Upper lobe of right lung (tissue), 1 donor: Measurements from ENCODE around the gene ANKRD11. TPM values are rescaled to one million over a fixed set of nuclear protein-coding genes. Genes with fewer than 3 reads are reported as not detected.
A peak's percentile ranks its signal among the peaks of the same experiment; 100 is the strongest.

ENCODE experiments used
- ATAC-seq: fragments of 200-7000 bp; cut with Tn5 transposase; one replicate; pipeline ENCODE4 v1.9.1; 2020; ENCODE audit warnings: mild to moderate bottlenecking, moderate library complexity
- DNase-seq: peaks from one replicate; pipeline ENCODE4 v3.0.0-alpha.2; 2020
- H3K27ac ChIP-seq: fragments of 200-600 bp; one replicate; pipeline ENCODE4 v1.8.0; 2022
- H3K27me3 ChIP-seq: fragments of 200-600 bp; one replicate; pipeline ENCODE4 v1.8.0; 2022; ENCODE audit warnings: mild to moderate bottlenecking
- H3K36me3 ChIP-seq: fragments of 200-600 bp; one replicate; pipeline ENCODE4 v1.8.0; 2022
- H3K4me1 ChIP-seq: fragments of 200-600 bp; one replicate; pipeline ENCODE4 v1.8.0; 2022
- H3K4me3 ChIP-seq: fragments of 200-600 bp; one replicate; pipeline ENCODE4 v1.8.0; 2022; ENCODE audit warnings: mild to moderate bottlenecking
- H3K9me3 ChIP-seq: fragments of 200-600 bp; one replicate; pipeline ENCODE4 v1.8.0; 2022
- CTCF ChIP-seq: fragments of 200-600 bp; IDR thresholded peaks from one replicate; pipeline ENCODE4 v1.8.0; 2022; ENCODE audit warnings: antibody characterized with exemption
- intact Hi-C: fragments of 100-400 bp; cut with DNase I; formaldehyde crosslinking; loops from one replicate; pipeline ENCODE4 v1.11.0; 2022
- total RNA-seq: library from RNA; stranded (reverse); fragmentation: NEBNext Ultra II Directional; extraction: Animal tissue kit (Norgen Biotek cat#: 25700); gene quantifications from one replicate; pipeline ENCODE4 v1.2.1, GENCODE V29; 2021
- donor health status: DM: no; HTN: yes; CAD: no; lungs with severe emphysema.

ANKRD11 gene
- total RNA-seq, 1 donor from 2014 or later = 125 TPM

GRCh38 chr16:89338863-89339262 is 151.5 kb downstream of the ANKRD11 start:
- Histone ChIP-seq H3K27me3 (no peaks in the 10 kb centered on the region), H3K27ac (no peak overlapping the region), H3K4me1 (peaks cover 39% of the 10 kb centered on the region), H3K36me3 (no peaks in the 10 kb centered on the region), H3K4me3 (no peak overlapping the region), H3K9me3 (no peaks in the 10 kb centered on the region)
- DNase-seq (peak; percentile 22), ATAC-seq (no peak)
- intact Hi-C loops = loop anchor here (10.0 kb wide), 1 partner anchor 146 kb away; no protein-coding TSS in a partner anchor
- TF ChIP-seq CTCF = no peak

- intact Hi-C loops = loop anchor here (10.0 kb wide), 1 partner anchor 147 kb away; no protein-coding TSS in a partner anchor
- no peak for TF ChIP-seq CTCF
Observed at GRCh38 chr16:89337965-89338364, 152.4 kb downstream of the ANKRD11 start.

GRCh38 chr16:89335803-89336485 is 154.4 kb downstream of the ANKRD11 start:
- peaks cover 55% of the 10 kb centered on the region for H3K4me1 ChIP-seq

More at GRCh38 chr16:89337965-89338364, 152.4 kb downstream of the ANKRD11 start:
- ATAC-seq = no peak
- H3K36me3 ChIP-seq = no peaks in the 10 kb centered on the region
- DNase-seq = peak; percentile 54
- H3K27ac ChIP-seq = no peak overlapping the region
- no peak overlapping the region for H3K4me3 ChIP-seq
- peaks cover 46% of the 10 kb centered on the region for H3K4me1 ChIP-seq
- no peaks in the 10 kb centered on the region for H3K9me3 ChIP-seq
- no peaks in the 10 kb centered on the region for H3K27me3 ChIP-seq

GRCh38 chr16:89334988-89335802 is 155.2 kb downstream of the ANKRD11 start:
- Histone ChIP-seq H3K9me3 (no peaks in the 10 kb centered on the region), H3K4me1 (peaks cover 59% of the 10 kb centered on the region), H3K36me3 (no peaks in the 10 kb centered on the region), H3K27ac (peak overlapping the region; percentile 20), H3K27me3 (no peaks in the 10 kb centered on the region), H3K4me3 (no peak overlapping the region)
- intact Hi-C loops = loop anchor here (10.0 kb wide), 1 partner anchor 150 kb away; no protein-coding TSS in a partner anchor
- ATAC-seq (peak; percentile 40), DNase-seq (peak; percentile 61)
- peak; percentile 21 for TF ChIP-seq CTCF

More at GRCh38 chr16:89335803-89336485, 154.4 kb downstream of the ANKRD11 start:
- ATAC-seq (no peak), DNase-seq (peak; percentile 28)
- Histone ChIP-seq H3K27me3 (no peaks in the 10 kb centered on the region), H3K9me3 (no peaks in the 10 kb centered on the region), H3K27ac (peak overlapping the region; percentile 20), H3K36me3 (no peaks in the 10 kb centered on the region), H3K4me3 (no peak overlapping the region)
- no peak for TF ChIP-seq CTCF
- intact Hi-C loops = loop anchor here (10.0 kb wide), 1 partner anchor 149 kb away; no protein-coding TSS in a partner anchor

GRCh38 chr16:89334461-89334860 is 155.9 kb downstream of the ANKRD11 start:
- Histone ChIP-seq H3K4me1 (peaks cover 61% of the 10 kb centered on the region), H3K36me3 (no peaks in the 10 kb centered on the region), H3K27me3 (no peaks in the 10 kb centered on the region), H3K4me3 (no peak overlapping the region), H3K27ac (peak overlapping the region; percentile 20), H3K9me3 (no peaks in the 10 kb centered on the region)
- intact Hi-C loops = loop anchor here (10.0 kb wide), 1 partner anchor 150 kb away; no protein-coding TSS in a partner anchor
- no peak for TF ChIP-seq CTCF
- DNase-seq = peak; percentile 58
- ATAC-seq = peak; percentile 2
